ENCODE results near the gene FOXN4.

FOXN4 gene

GRCh38 chr12:109307051-109307450, 2.0 kb downstream of the FOXN4 start:
- no peak for DNase-seq (ENCODE audit: low read depth in 3 of 3)

- no peak for DNase-seq (ENCODE audit: low read depth in 3 of 3)
These were observed 3.5 kb downstream of the FOXN4 start for GRCh38 chr12:109305547-109305946.

- DNase-seq (ENCODE audit: low read depth in 3 of 3): no peak
These were observed 4.6 kb downstream of the FOXN4 start for GRCh38 chr12:109304485-109304884.

DNA sequence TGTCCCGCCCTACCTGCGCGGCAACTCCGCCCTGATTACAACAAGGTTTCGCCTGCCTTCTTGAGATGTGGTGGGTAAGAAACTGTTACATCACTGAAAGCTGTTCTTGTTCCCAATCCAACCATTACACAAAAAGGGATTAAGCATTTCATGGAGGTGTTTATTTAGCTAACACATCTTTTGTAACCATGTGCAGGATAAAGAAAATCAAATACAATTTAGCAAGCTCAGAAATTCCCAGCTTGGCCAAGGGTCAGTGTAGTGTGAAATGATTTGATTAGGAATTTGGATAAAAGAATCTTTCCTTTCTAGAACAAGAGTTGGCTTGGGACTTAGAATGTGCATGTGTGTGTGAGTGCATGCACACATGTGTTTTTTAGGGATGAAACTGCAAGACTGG, 6.3 kb downstream of the FOXN4 start:
- DNase-seq (ENCODE audit: low read depth in 3 of 3): no peak

DNA sequence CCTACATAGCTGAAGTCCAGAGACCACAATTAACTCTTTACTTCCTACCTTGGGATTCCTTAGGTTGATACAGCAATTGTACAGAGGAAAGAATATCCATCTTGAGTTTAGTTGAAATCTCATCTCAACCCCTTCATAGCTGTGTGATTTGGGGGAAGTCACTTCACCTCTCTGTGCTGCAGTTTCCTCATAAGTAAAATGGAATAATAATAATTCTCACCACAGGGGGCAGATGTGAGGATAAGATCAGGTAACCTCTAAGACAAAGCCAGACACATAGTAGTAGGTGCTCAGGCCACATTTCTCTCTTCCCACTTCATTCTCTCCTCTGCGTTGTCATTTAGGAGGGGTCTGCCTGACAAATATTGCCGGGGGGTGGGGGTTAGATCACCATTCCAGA, 6.7 kb downstream of the FOXN4 start:
- no peak for DNase-seq (ENCODE audit: low read depth in 3 of 3)

- no peak for DNase-seq (ENCODE audit: low read depth in 3 of 3)
These were observed 7.4 kb downstream of the FOXN4 start for GRCh38 chr12:109301643-109302168.

GRCh38 chr12:109299849-109300248, 9.2 kb downstream of the FOXN4 start:
- DNase-seq (ENCODE audit: low read depth in 3 of 3): no peak

- no peak for DNase-seq (ENCODE audit: low read depth in 3 of 3)
These were observed 12.7 kb downstream of the FOXN4 start for GRCh38 chr12:109296431-109296830.

- DNase-seq (ENCODE audit: low read depth in 3 of 3): no peak
These were observed 13.2 kb downstream of the FOXN4 start for GRCh38 chr12:109295764-109296425.

GRCh38 chr12:109294286-109294796, 14.7 kb downstream of the FOXN4 start:
- no peak for DNase-seq (ENCODE audit: low read depth in 3 of 3)

- no peak for DNase-seq (ENCODE audit: low read depth in 3 of 3)
These were observed 16.0 kb downstream of the FOXN4 start for GRCh38 chr12:109293106-109293505.

DNA sequence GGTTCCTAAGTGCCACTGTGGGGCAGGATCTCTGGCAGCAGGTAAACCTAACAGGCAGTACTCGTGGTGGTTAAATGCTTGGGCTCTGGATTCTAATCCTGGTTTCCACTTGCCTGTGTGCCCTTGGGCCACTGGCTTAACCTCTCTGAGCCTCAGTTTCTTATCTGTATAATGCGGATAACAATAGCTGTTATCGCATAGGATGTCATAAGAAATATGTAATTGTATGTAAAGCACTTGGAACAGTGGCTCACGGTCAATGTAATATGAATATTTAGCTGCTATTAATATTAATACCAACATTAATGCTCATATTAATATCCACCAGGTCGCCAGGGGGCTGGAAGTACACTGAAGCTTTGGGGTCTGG, 16.8 kb downstream of the FOXN4 start:
- no peak for DNase-seq (ENCODE audit: low read depth in 3 of 3)

DNA sequence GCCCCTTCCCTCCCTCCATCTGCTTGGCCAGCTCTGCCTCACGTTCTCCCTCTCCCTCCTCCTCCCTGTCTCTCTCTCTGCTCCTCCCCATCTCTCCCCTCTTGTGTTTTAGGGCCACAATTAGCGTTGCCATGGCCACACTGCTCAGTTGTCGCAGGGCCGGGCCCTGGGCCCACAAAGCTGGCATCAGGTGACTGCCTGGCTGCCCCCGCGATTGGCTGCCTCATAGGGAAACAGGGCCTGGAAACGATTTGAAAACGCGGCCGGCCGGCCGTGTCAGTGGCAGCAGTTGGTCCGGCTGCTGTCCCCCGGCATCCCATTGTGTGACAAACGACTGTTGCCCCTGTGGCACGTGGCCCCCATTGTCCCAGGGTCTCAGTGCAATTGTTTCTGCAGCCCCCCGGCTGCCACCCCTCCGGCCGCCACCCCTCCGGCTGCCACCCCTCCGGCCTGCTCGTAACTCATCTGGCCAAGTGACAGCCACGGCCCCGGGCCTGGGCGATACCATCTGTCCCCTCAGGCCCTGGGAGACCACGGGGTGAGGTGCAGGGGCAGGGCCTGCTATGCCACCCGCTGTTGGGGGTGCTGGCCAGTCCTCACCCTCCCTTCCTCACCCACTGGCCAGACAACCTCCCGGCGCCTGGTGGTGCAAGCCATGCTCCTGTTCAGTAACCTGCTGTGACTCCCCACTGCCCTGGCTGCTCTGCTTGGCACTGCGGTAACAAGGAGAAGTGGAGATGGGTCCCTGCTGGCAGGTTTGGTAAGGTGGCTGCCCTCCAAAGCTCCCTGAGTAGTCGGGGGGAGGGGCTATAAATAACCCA, 17.4 kb downstream of the FOXN4 start:
- DNase-seq (ENCODE audit: low read depth in 3 of 3): no peak

- DNase-seq (ENCODE audit: low read depth in 3 of 3): no peak
These were observed 18.0 kb downstream of the FOXN4 start for GRCh38 chr12:109291117-109291516.

DNA sequence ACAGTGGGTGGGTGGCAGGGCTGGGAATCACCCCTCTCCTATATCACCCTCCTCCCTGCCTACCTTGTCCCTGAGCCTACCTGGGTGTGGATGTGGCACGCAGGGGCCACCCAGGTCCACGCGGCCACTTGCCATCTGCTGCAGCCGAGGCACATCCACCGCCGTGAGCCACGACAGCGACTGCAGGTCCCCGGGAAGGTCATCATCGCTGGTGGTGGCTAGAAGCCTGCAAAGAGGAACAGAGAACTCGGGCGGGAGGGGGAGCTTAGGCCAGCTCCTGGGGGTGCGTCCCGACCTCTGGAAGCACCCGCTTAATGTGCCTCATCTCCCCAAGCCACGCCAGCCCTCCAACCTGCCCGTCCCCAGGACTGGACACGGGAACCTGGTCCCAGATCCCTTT, 19.0 kb downstream of the FOXN4 start:
- no peak for DNase-seq (ENCODE audit: low read depth in 3 of 3)

GRCh38 chr12:109289551-109289950, 19.5 kb downstream of the FOXN4 start:
- DNase-seq (ENCODE audit: low read depth in 3 of 3): no peak

GRCh38 chr12:109289004-109289403, 20.1 kb downstream of the FOXN4 start:
- DNase-seq (ENCODE audit: low read depth in 3 of 3): no peak

DNA sequence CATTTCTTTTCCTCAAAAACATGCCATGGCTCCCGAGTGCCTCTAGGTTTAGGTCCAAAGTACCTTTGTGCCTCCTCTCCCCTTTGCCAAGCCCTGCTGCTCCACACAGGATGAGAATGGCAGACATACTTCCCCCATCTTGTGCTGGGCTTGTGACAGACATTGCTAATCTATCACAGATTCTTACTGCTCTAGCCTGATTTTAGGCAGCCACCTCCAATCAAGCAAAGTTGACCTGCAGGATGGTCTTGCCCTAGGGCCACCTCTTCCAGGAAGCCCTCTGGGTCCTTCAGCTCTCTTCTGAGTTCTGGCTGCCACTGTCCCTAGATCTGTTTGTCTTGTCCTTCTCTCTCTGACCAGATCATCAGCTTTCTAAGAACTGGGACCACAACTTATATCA, 20.5 kb downstream of the FOXN4 start:
- no peak for DNase-seq (ENCODE audit: low read depth in 3 of 3)

GRCh38 chr12:109287811-109288469, 21.1 kb downstream of the FOXN4 start:
- DNase-seq (ENCODE audit: low read depth in 3 of 3): no peak

DNA sequence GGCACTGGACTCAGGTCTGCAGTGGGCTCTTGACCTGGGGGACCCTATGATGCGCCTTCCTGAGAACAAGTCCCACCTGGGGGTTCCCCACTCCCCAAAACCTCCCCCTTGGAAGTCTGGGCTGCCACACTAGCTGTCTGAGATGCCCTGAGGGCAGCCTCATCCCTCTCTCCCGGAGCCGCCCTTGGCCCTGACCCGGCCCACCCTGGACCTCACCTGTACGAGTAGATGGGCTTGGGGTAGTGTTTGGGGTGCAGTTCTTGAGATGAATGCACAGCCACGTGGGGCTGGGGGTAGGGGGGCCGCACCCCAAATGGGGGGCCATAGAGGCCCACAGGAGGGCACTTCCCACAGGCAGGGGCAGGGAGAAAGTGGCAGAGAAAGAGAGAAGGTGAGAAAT, 21.9 kb downstream of the FOXN4 start:
- no peak for DNase-seq (ENCODE audit: low read depth in 3 of 3)

GRCh38 chr12:109286652-109287051, 22.4 kb downstream of the FOXN4 start:
- no peak for DNase-seq (ENCODE audit: low read depth in 3 of 3)

- DNase-seq (ENCODE audit: low read depth in 3 of 3): no peak
These were observed 22.8 kb downstream of the FOXN4 start for GRCh38 chr12:109286252-109286651.
